Ureter (tissue), 1 donor: ENCODE measurements around the gene TCEAL9. TPM values are rescaled to one million over a fixed set of nuclear protein-coding genes. Genes with fewer than 3 reads are reported as not detected.
"Not testable (repeated sequence)": the region's sequence is repeated elsewhere in the genome, so short reads cannot be mapped to it uniquely, and the experiment has no call there.

ENCODE experiments used
- DNase-seq: peaks from one replicate; pipeline ENCODE4 v3.0.0-alpha.2; 2020; ENCODE audit warnings: low spot score
- total RNA-seq: library from RNA; stranded (reverse); gene quantifications from one replicate; pipeline ENCODE4 v1.2.4, GENCODE V29; 2023
- donor health status: DM: yes; HTN: yes; CAD: no.

Gene TCEAL9
- total RNA-seq, 1 donor from 2014 or later: 52.1 TPM

- no peak for DNase-seq
Observed at GRCh38 chrX:103373581-103373980, 17.3 kb downstream of the TCEAL9 start.

DNA sequence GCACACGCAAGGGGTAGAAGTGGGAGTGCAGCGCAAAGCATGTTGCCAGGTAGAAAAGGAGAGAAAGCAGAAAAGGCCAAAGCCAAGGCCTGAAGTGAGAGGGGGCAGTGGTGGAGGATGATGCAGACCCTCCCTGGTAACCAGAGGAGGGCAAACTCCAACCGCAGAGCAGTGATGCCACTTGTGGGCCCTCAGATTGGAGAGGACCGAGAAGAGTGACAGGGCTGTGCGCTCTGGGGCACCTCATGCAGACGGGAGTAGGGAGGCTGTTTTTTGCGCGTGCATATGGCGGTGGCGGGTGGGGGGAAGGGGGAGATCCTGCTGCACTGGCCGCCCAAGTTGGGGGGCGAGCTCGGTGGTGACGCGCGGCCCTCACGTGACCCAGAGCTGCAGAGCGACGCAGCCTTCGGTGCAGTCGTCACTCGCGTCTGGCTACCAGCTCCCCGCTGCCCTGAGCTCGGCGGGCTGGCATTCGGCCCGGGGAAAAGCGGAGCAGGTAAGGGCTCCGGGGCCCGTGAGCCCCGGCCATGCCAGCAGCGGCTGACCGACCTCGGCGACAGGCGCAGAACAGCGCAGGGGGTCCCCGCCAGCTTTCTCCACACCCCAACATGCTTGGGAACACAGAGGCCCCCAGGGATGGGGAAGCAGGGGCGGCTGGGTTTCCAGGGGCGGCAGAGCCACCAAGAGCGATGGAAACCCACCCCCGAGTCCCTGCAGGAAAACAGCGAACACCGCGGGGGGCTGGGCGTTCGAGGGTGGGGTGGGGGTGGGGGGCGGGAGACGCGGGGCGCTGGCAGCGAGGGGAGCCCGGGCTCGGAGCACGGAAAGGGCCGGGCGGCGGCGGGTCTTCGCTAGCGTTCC lies 20.0 kb downstream of the TCEAL9 start, which contains the start of gene BEX3:
Gene BEX3, plus strand, starts transcription at position 421 of the 861 bp plus-strand sequence. CDS start 984 bp downstream, outside the sequence.
- DNase-seq: peak; percentile 53

DNA sequence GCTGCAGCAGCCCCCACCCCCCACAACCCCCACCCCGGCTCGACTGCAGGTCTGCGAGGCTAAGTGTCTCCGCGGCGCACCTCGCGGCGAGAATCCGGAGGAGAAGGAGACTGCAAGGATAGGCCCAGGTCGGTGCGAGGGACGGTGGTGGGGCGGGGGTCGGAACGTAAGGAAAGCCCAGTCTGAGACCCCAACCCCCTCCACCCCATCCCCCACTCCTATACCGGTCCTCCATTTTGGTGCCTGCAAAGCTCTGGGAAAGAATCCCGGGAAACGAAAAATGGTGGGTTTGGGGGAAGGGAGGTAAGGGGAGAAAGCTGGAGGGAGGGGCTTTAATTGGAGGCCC lies 20.6 kb downstream of the TCEAL9 start:
- DNase-seq: peak; percentile 45

GRCh38 chrX:103378990-103379389 lies 22.7 kb downstream of the TCEAL9 start:
- DNase-seq: no peak

DNA sequence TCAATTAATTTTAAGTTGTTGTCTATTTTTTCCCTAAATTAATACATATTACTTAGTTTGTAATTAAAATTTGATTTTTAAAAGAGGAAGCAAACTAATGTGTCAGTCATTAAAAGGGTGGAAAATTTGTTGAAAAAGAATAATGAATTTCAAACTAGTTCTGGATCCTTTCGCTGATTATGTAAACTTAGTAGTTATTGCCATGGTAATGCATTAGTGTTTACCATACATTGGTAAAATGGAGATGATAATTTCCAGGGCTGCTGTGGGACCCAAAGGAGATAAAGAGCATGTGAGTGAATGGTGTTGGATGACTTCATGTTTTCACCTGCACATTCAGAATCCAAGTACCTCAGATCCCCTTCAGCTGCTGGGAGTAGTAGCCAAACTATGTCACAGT lies 26.6 kb downstream of the TCEAL9 start:
- no peak for DNase-seq

- no peak for DNase-seq
Observed at GRCh38 chrX:103384672-103385071, 28.4 kb downstream of the TCEAL9 start.

DNA sequence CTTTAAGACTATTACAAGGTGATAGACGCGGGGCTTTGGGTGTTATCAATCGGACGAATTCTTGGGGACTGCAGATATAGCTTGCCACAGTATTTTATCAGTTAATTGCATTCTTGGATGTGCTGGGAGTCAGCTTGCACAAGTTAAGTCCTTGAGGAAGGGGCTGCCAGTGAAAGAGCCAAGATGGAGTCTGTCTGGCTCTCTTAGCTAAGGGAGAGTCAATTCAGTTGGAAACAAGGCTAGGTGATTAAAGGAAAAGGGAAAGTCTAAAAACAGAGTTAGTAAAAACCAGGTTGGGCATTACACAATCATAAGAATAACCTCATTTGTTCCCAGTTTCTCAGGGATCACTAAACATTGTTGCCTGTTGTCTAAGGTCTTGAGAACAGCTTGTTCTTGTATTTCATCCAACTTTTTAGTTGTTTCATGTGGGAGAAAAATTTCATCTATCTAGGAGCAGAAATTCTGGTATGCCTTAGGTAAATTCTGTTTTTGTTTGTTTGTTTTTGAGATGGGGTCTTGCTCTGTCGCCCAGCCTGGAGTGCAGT lies 29.1 kb downstream of the TCEAL9 start:
- DNase-seq: not testable (repeated sequence)

DNA sequence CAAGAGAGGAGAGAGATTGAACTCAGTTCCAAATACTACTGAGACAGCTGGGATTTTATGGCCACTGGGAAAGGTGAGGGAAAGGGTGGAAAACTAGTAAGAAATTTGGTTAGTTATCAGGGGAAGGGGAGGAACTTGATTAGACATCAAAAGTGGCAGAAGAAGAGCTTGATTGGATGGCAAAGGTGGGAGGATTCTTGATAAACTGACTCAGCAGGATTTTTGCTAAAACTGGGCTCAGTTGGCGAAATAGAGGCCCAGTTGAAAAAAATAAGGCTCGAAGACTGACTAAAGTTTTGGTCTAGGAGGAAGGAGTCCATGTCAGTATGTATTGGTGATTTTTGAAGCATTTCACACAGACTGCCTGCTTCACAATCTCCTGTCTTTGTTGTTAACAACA lies 30.0 kb downstream of the TCEAL9 start:
- no peak for DNase-seq

- DNase-seq: no peak
Observed at GRCh38 chrX:103393487-103393886, 37.2 kb downstream of the TCEAL9 start.

- no peak for DNase-seq
Observed at GRCh38 chrX:103396186-103396585, 39.9 kb downstream of the TCEAL9 start.

DNA sequence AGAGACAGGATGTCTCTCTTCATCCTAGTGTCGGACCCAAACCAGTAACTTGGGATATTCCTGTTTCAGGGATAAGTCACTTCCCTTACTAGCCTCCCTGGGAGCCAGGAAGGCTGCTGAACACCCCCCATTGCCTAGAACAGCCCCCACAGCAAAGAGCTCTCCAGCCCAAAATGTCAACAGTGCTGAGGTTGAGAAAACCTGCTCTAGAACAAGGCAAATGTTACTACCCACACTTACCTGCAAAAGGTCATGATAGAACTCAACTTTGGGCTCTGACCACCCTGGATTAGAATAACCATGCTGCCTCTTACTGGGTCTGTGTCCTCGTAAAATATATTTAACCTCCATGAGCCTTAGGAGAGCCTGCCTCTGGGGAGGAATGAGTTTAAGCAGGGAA lies 40.4 kb downstream of the TCEAL9 start:
- no peak for DNase-seq

DNA sequence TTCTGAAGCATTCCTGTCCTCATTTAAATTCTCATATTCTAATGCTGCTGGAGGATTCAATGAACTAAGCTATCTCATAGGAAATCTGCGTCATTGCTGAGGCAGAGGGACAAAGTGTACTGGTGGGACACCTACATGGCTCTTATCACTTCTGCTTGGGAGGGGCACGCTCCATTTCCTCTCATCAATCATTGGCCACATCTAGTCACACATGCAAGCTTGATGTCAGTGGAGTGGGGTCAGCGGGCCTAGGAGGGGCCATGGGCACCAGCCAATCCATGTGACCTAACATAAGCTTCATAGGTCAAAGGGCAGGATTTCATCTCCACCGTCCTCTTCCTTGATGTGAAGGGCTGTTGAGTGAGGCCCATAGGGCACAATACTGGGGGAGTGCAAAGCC lies 41.4 kb downstream of the TCEAL9 start:
- DNase-seq: no peak

GRCh38 chrX:103398421-103398864 lies 42.1 kb downstream of the TCEAL9 start:
- no peak for DNase-seq

DNA sequence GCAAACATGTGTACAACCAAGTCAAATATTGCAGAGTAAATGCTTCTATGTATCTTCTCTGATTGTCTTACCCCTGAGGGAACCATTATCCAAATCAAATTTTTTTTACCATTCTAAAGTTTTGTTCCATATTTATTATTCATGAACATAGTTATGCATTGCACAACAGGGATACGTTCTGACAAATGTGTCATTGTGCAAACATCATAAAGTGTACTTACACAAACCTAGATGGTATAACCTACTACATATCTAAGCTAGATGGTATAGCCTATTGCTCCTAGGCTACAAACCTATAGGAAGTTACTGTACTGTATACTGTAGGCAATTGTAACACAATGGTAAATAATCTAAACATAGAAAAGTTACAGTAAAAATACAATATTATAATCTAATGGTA lies 43.4 kb downstream of the TCEAL9 start:
- DNase-seq: no peak

- no peak for DNase-seq
Observed at GRCh38 chrX:103400931-103401330, 44.6 kb downstream of the TCEAL9 start.

GRCh38 chrX:103404231-103405008 lies 48.1 kb downstream of the TCEAL9 start:
- DNase-seq: peak; percentile 59

GRCh38 chrX:103405009-103405333 lies 48.7 kb downstream of the TCEAL9 start:
- no peak for DNase-seq

- DNase-seq: no peak
Observed at GRCh38 chrX:103406256-103406655, 50.0 kb downstream of the TCEAL9 start.

- no peak for DNase-seq
Observed at GRCh38 chrX:103407776-103408175, 51.5 kb downstream of the TCEAL9 start.
